ENCODE data around the gene IL34. TPM values are rescaled to one million over a fixed set of nuclear protein-coding genes. Genes with fewer than 3 reads are reported as not detected.

The IL34 gene
- total RNA-seq, 4 donors from 2014 or later: 1.1 to 1.4 TPM; not detected in 2

DNA sequence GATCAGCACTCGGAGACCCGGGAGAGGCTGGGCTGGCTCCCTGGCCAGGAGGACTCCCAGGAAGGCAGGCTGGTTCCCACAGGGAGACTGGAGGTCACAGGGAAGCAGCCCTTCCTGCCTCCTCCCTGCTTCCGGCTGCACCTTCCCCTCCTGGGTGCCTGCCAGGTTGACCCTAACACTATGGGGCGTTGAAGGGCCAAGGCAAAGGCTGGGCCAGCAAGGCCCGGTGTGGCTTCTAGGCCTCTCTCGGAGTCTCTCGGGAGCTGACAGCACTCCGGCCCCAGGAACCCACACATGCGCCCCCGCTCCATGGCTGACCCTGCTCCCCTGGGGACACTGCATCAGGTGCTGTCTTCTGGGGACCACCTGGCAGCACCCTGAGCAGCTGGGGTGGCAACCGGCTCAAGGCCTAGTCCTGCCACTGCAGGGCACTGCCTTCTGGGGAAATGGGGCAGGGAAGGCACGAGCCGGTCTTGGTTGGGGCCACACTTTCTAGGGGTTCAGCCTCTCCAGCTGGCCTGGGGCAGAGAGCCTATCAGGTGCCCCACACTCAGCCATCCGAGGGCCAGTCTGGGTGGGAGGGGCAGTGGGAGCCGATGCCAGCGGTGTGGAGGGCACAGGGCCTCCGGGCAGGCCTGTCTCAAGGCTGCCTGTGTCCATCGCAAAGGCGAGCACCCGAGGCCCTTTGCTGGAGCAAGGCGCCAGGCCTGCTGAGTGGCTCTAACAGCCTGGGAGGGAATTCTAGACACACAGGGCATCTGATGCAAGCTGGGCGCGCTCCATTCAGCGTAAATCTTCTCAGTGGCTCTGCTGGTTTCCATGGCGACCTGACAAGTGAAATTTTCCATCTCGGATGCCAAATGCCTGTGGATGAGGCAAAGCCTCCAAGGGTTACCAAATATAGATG, 45.1 kb downstream of the IL34 start:
- H3K4me1 ChIP-seq: peaks cover 76 to 98% (median 94%) of the 10 kb centered on the region in 4 donors
- TF ChIP-seq POLR2AphosphoS5 (IDR thresholded peaks at IDR 0.05) (peak; percentile 62 to 76 (median 70)), EP300 (IDR thresholded peaks at IDR 0.05; ENCODE audit: low read depth) (no peak)
- H3K4me3 ChIP-seq: no peak overlapping the region
- peak; percentile 69 for DNase-seq
- no peaks in the 10 kb centered on the region for H3K9me3 ChIP-seq
- peak overlapping the region; percentile 87 to 95 (median 91) for H3K27ac ChIP-seq
- H3K27me3 ChIP-seq: no peaks in the 10 kb centered on the region
- intact Hi-C loops (cut with DNase I; ENCODE audit: low total_unique reads): no loop called here
- in situ Hi-C loops (cut with MboI; ENCODE audit: low pct_ligation_motif_present in 1 of 4, low pct_unique_long_range_greater_than_20kb in 1 of 4, low sequenced_read_pairs in 3 of 4): no loop called here
- 79% methylated on average over 16 of the region's 26 CpGs; no CpG with 5 or more reads in 1 of the 2 donors for WGBS, 2 donors (ENCODE audit: low coverage in 1 of 2)
- no peaks in the 10 kb centered on the region for H3K36me3 ChIP-seq

DNA sequence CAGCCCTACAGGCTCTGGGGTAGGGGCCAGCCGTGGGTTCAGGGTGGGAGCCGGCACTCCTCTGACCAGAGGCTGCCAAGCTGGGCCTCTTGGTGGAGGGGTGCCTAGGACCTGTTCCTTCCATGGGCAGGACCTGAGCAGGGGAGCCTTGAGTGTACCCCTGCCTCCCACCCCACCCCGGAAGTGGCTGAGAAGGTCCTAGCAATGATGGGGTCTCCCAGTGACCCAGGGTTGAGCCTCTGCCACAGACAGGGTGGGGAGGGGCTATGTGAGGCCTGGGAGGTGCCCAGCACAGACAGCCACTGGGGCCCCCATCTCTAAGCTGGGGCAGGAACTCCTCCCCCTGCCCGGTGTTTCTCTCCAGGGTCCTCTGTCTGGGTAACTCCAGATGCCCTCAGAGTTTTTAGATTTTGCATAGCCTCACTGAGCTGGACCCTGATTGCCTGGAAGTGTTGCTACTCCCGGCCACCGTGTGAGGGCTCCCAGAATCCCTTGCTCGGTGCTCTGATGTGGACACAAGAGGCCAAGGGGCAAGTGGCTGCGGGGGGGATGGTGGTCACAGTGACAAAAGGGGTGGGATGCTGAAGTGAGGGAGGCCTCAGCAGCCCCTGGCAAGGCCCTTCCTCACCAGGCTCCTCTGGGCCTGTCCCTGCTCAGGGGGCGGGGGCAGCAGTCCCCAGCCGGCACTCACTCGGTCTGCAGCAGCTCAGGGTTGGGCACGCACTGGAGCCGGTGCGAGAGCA, 45.9 kb downstream of the IL34 start:
- WGBS, 2 donors (ENCODE audit: low coverage in 1 of 2): 67% methylated on average over 13 of the region's 14 CpGs; no CpG with 5 or more reads in 1 of the 2 donors
- in situ Hi-C loops (cut with MboI; ENCODE audit: low pct_ligation_motif_present in 1 of 4, low pct_unique_long_range_greater_than_20kb in 1 of 4, low sequenced_read_pairs in 3 of 4): no loop called here
- H3K36me3 ChIP-seq: no peaks in the 10 kb centered on the region
- intact Hi-C loops (cut with DNase I; ENCODE audit: low total_unique reads): no loop called here
- peaks cover 78 to 98% (median 94%) of the 10 kb centered on the region in 4 donors for H3K4me1 ChIP-seq
- H3K9me3 ChIP-seq: no peaks in the 10 kb centered on the region
- peak overlapping the region; percentile 87 to 95 (median 91) for H3K27ac ChIP-seq
- TF ChIP-seq EP300 (IDR thresholded peaks at IDR 0.05; ENCODE audit: low read depth): no peak
- TF ChIP-seq POLR2A (IDR thresholded peaks at IDR 0.05): peak; percentile 4
- TF ChIP-seq, protein P1, sequence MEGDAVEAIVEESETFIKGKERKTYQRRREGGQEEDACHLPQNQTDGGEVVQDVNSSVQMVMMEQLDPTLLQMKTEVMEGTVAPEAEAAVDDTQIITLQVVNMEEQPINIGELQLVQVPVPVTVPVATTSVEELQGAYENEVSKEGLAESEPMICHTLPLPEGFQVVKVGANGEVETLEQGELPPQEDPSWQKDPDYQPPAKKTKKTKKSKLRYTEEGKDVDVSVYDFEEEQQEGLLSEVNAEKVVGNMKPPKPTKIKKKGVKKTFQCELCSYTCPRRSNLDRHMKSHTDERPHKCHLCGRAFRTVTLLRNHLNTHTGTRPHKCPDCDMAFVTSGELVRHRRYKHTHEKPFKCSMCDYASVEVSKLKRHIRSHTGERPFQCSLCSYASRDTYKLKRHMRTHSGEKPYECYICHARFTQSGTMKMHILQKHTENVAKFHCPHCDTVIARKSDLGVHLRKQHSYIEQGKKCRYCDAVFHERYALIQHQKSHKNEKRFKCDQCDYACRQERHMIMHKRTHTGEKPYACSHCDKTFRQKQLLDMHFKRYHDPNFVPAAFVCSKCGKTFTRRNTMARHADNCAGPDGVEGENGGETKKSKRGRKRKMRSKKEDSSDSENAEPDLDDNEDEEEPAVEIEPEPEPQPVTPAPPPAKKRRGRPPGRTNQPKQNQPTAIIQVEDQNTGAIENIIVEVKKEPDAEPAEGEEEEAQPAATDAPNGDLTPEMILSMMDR (IDR thresholded peaks at IDR 0.05): no peak
- no peak for TF ChIP-seq POLR2AphosphoS5 (IDR thresholded peaks at IDR 0.05)
- H3K27me3 ChIP-seq: no peaks in the 10 kb centered on the region
- no peak for DNase-seq
- H3K4me3 ChIP-seq: no peak overlapping the region

DNA sequence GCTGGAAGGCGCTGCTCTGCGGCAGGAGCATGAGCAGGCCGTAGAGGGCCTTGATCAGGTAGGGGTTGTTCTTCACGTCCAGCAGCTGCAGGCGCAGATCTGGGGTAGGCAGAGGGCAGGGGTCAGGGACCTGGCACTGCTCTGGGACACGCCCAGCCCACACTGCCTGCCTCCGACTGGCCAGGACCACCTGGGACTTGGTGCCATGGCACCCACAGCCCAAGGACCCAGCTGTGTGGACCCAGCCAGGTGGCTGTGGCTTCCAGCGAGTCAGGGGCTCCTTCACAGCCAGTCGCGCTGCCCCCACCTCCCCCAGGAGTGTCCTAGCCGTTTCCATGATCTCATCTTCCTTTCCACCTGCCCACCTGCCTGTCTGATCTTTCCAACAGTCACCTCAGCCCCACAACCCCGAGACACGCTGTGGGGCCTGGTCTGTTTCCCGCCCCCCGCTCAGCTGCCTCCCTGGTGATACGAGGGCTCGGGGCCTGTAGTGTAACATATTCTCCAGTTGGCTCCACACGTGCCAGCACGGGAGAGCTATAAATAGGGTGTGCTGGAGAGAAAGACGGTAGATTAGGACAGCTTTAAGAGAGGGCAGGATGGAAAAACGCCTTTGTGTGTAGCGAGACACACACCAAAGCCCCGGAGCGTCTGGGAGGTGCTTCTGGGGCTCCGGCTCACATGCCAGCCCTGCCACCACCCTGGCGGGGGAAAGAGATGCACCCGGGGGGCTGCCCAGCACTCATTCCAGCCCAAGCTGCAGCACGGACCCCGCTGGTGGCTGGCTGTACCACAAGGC, 46.7 kb downstream of the IL34 start:
- intact Hi-C loops (cut with DNase I; ENCODE audit: low total_unique reads) (no loop called here), in situ Hi-C loops (cut with MboI; ENCODE audit: low pct_ligation_motif_present in 1 of 4, low pct_unique_long_range_greater_than_20kb in 1 of 4, low sequenced_read_pairs in 3 of 4) (no loop called here)
- DNase-seq: no peak
- Histone ChIP-seq H3K27me3 (no peaks in the 10 kb centered on the region), H3K9me3 (no peaks in the 10 kb centered on the region), H3K36me3 (no peaks in the 10 kb centered on the region), H3K27ac (peak overlapping the region; percentile 87 to 95 (median 91)), H3K4me3 (no peak overlapping the region), H3K4me1 (peaks cover 79 to 98% (median 94%) of the 10 kb centered on the region in 4 donors)
- peak; percentile 22 to 82 (median 41) for TF ChIP-seq POLR2AphosphoS5 (IDR thresholded peaks at IDR 0.05)
- TF ChIP-seq, protein P1 (IDR thresholded peaks at IDR 0.05): no peak
- peak; percentile 8 for TF ChIP-seq EP300 (IDR thresholded peaks at IDR 0.05; ENCODE audit: low read depth)
- TF ChIP-seq POLR2A (IDR thresholded peaks at IDR 0.05): no peak
- 79 to 85% methylated on average over 6 to 29 of the region's 29 CpGs for WGBS, 2 donors (ENCODE audit: low coverage in 1 of 2)

DNA sequence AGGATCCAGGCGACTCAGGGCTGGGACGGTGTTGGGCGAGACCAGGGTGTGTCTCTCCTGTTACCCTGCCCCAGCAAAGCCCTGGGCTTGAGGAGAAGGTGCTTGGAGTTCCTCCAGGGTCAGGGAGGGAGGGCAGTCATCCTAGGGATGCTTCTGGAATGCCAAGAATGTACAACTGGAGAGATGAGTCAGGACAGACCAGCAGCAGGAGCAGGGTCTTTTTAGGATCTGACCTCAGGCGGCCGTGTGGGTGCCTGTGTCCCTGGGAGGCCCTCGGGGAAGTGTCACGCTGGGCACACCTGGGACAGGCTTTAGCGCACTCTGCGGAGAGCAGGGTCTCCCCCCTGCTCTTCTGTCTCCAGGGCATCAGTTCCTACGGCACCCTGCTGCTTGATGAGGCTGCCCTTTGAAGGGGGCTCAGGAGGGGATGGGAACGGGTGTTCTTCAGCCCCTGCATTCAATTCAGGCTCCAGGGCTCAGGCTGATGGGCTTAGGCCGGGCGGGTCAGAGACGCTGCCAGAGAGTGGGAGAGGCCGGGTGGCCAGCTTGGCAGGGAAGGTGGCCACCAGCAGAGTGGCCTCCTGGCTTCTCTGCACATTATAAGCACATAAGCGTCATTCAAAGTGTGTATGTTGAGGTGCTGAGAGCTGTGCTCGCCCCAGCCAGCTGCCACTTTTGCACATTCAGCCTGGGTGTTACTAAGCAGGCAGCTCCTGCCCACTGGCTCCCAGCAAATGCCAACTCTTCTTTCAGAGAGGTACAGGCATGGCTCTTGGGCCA, 47.9 kb downstream of the IL34 start:
- Histone ChIP-seq H3K36me3 (no peaks in the 10 kb centered on the region), H3K4me3 (no peak overlapping the region), H3K4me1 (peaks cover 71 to 89% (median 82%) of the 10 kb centered on the region in 4 donors), H3K9me3 (no peaks in the 10 kb centered on the region), H3K27me3 (no peaks in the 10 kb centered on the region), H3K27ac (peak overlapping the region; percentile 87 to 95 (median 91))
- intact Hi-C loops (cut with DNase I; ENCODE audit: low total_unique reads) (no loop called here), in situ Hi-C loops (cut with MboI; ENCODE audit: low pct_ligation_motif_present in 1 of 4, low pct_unique_long_range_greater_than_20kb in 1 of 4, low sequenced_read_pairs in 3 of 4) (no loop called here)
- peak; percentile 41 for DNase-seq
- TF ChIP-seq POLR2AphosphoS5 (IDR thresholded peaks at IDR 0.05) (peak in 1 of 3 donors; percentile 19), POLR2A (IDR thresholded peaks at IDR 0.05) (no peak)
- WGBS, 2 donors (ENCODE audit: low coverage in 1 of 2): 74% methylated on average over 16 of the region's 17 CpGs; no CpG with 5 or more reads in 1 of the 2 donors

Measured in transverse colon (tissue), 4 donors.